Uterus (tissue), 2 donors: ENCODE measurements around the gene SAA1.

Source experiments
- POLR2A ChIP-seq, 2 donors: fragments of 450-650 bp; IDR thresholded peaks; one replicate each; pipeline ENCODE4 v1.6.1; 2016; ENCODE audit warnings: antibody characterized with exemption in 2 of 2, mild to moderate bottlenecking in 1 of 2, moderate library complexity in 1 of 2
- TF ChIP-seq, protein P1 (sequence below), 4 experiments: fragments of 200-600 bp in 2 of 4; fragments of 450-650 bp in 2 of 4; sonication (generic) in 2 of 4; IDR thresholded peaks; one replicate each; pipeline ENCODE4 v1.5.1; 2016 to 2019; ENCODE audit warnings: antibody characterized with exemption in 4 of 4, mild to moderate bottlenecking in 2 of 4, moderate library complexity in 1 of 4

- no peak for TF ChIP-seq POLR2A (IDR thresholded peaks at IDR 0.05)
- TF ChIP-seq, protein P1, sequence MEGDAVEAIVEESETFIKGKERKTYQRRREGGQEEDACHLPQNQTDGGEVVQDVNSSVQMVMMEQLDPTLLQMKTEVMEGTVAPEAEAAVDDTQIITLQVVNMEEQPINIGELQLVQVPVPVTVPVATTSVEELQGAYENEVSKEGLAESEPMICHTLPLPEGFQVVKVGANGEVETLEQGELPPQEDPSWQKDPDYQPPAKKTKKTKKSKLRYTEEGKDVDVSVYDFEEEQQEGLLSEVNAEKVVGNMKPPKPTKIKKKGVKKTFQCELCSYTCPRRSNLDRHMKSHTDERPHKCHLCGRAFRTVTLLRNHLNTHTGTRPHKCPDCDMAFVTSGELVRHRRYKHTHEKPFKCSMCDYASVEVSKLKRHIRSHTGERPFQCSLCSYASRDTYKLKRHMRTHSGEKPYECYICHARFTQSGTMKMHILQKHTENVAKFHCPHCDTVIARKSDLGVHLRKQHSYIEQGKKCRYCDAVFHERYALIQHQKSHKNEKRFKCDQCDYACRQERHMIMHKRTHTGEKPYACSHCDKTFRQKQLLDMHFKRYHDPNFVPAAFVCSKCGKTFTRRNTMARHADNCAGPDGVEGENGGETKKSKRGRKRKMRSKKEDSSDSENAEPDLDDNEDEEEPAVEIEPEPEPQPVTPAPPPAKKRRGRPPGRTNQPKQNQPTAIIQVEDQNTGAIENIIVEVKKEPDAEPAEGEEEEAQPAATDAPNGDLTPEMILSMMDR (IDR thresholded peaks at IDR 0.05): no peak
These were observed 43.6 kb downstream of the SAA1 start for GRCh38 chr11:18309691-18310090.
